ENCODE results near the gene CHRNA4. TPM values are rescaled to one million over a fixed set of nuclear protein-coding genes. Genes with fewer than 3 reads are reported as not detected.

The CHRNA4 gene
- total RNA-seq, 1 experiment from 2014 or later, result not detected

DNA sequence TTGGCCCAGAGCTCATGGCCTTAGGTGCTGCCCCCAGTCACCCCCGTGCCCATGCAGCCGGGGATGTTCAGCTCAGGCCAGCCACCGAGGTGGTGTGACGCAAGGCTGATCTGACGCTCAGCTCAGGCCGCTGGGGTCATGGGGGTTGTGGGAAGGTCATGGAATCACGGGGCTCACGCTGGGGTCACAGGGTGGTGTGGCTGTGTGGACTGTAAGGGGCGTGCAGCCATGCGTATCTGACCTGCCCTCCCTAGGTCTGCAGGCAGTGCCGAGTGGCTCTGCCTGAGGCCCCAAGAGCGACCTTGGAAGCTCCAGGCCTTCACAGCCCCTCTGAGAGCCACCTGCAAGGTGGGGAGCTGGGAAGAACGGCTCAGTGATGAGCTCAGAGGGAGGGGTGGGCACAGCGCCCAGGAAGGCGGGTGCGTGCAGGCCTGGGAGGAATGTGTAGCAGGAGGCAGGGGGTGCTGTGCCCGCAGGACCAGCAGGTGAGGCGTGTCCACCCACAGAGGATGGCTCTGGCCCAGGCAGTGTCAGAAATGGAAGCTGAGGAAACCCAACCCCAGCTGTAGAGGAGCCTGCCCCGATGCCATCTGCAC lies 27.8 kb downstream of the CHRNA4 start:
- in situ Hi-C loops (cut with HindIII; ENCODE audit: low pct_unique_long_range_greater_than_20kb, low sequenced_read_pairs), result no loop called here
- DNase-seq (ENCODE audit: low read depth, low spot score), result no peak

DNA sequence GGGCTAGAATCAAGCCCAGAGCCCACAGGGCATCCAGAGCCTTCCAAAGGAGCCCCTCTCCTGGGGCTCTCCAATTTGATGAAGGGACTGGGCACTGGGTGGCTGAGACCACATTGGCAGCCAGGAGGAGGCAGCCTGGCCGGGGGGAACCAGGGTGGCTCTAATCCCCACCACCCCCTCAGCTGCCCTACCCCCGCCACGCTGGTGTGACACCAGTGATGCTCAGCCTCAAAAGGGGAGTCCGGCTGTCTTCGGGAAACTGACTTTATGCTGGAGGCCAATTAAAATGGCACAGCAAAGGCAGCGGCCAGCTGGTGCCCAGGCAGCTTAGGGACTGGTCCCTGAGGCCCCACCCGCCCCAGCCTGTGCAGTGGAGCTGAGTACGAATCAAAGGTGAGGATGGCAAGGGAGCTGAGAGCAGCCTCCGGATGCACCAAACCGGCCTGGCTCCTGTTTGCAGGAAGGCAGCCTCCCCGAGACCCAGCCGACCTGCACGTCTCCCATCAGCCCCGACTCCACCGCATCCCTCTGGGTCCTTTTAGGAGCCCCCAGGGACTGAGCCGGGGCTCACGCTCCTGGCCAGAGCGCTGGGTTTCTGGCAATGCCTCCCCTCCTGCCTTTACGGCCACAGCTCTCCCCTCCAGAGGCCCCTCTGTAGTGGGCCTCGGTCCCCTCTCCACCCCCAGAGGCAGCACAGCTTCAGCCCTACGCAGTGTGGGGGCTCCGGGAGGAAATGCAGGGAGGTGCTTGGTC lies 28.5 kb downstream of the CHRNA4 start:
- in situ Hi-C loops (cut with HindIII; ENCODE audit: low pct_unique_long_range_greater_than_20kb, low sequenced_read_pairs), result no loop called here
- no peak for DNase-seq (ENCODE audit: low read depth, low spot score)

DNA sequence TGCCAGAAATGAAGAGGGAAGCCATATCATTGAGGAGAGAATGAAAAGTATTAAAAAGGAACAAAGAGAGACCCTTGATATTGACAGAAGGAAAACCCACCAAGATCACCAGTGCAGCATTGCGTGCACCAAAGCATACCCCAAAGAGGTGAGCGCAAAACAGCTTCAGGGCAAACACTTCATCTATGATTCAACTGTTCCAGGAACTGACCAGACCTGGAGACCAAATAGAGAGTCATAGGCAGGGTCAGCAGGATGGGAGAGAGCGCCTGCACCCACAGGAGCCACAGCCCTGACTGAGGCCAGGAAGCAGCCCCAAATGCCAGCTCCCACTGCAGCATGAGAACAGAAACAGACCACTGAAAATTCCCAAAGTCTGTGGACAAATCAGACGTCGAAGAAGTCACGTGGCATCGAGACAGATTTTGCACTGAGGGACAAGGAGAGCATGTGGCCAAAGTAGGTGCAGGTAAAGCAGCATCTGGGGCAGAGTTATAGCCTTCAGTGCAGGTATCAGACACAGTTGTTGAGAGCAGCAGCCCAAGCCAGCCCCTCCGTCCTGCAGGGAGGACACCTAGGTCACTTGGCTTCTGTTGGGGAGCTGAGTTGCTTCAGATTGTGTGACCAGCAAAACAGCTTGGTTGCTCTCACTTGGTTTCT lies 29.3 kb downstream of the CHRNA4 start:
- in situ Hi-C loops (cut with HindIII; ENCODE audit: low pct_unique_long_range_greater_than_20kb, low sequenced_read_pairs), result no loop called here
- no peak for DNase-seq (ENCODE audit: low read depth, low spot score)

DNA sequence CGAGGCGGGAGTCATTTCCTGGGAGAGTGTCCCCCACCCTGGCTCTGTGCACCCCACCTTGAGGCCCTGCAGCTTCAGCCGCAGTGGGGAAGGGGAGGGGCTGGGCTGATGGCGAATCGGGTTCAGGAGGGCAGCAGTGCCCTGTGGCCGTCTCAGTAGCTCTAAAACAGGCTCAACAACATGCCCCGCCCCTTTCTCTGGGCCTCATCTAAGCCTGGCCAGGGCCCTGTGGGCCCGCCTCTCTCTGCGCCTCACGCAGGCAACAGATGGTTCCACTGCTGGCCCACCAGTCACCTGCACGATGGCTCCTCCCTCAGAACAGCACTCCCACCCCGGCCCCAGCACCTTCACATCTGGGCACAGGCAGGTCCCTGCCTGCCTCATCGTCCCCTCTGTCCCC lies 30.2 kb downstream of the CHRNA4 start:
- DNase-seq (ENCODE audit: low read depth, low spot score), result no peak
- in situ Hi-C loops (cut with HindIII; ENCODE audit: low pct_unique_long_range_greater_than_20kb, low sequenced_read_pairs), result no loop called here

DNA sequence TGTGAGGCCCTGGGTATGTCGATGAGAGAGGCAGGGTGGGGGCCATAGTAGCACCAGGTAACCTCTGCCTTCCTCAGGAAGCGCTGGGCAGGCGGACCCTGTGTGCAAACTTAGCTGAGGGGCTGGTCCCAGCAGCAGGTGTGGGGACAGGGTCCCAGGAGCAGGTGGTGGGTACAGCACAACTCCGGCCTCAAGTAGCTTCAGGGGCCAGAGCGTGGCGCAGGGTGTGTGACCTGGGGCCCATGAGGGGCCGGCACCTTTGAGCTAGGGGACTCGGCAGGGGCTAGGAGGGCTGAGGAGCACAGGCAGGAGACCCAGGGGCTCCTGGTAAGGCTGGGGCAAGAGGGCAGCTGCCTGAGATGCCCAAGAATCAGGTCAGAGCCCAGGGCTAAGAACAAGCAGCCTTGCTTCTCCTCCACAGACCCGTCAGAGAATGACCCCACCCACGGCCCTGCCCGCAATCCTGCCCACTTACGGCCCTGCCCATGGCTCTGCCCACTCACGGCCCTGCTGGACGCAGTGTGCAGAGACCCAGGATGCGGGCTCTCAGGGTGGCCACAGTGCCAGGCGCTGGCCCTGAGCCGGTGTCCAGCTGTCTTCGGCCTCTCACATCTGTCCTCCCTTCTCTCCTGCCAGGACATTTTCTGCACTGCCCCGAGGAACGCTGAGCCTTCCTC lies 30.9 kb downstream of the CHRNA4 start:
- DNase-seq (ENCODE audit: low read depth, low spot score), result no peak
- in situ Hi-C loops (cut with HindIII; ENCODE audit: low pct_unique_long_range_greater_than_20kb, low sequenced_read_pairs), result no loop called here

DNA sequence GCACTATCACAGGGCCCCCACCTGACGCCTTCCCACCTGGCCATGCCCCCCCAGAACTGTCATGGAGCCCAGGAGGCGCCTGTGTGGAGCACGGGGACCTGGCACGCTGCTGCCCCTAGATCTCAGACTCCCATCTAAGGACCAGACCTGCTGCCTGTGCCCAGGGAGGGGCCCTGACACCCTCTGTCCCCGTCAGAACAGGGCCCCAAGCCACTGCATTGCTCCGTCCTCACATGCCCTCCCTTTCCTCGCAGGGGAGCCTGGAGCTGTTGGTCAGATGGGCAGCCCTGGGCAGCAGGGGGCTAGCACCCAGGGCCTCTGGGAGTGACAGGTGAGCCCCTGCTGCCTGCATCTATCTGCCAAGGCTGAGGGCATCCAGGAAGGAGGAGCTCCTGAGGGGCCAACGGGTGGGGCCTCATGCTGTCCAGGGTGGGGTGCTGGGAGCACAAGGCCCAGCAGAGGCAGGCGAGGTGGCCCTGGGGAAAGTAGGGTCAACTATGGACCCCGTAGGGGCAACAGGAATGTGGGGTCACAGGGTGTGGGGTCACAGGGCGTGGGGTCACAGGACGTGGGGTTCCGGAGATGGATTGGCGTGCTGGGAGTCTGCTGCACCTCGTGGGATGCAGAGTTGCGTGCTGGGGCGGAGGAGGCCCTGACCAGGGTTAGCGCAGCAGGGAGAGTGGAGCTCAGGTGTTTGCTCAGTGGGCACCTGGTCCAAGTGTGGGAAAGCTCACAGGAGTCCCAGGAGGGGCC lies 31.6 kb downstream of the CHRNA4 start:
- in situ Hi-C loops (cut with HindIII; ENCODE audit: low pct_unique_long_range_greater_than_20kb, low sequenced_read_pairs), result no loop called here
- DNase-seq (ENCODE audit: low read depth, low spot score), result no peak

DNA sequence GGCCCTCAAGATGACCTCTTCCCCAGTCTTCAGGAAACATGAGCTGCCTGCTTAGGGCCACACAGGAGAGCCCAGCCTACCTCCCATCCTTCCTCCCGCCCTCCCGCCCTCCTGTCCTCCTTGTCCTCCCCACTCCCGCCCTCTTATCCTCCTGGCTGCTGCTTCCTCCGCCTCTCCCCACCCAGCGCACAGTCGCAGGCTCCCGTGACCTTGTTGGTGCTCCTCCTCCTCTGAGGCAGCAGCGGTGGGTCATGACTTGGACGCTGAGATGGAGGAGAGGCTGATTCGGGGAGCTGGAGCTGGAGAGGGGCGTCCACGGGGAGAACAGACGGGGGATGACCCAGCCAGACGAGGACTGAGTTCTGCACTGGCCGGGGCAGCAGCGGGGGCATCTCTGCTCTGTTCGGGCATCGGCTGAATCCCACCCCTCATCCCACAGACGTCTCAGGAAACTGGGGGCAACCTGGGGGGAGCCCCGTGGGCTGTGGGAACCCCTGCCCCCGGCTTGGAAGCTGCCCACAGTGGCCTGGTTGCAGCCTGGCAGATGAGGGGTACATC lies 32.4 kb downstream of the CHRNA4 start:
- DNase-seq (ENCODE audit: low read depth, low spot score), result no peak
- in situ Hi-C loops (cut with HindIII; ENCODE audit: low pct_unique_long_range_greater_than_20kb, low sequenced_read_pairs), result no loop called here

DNA sequence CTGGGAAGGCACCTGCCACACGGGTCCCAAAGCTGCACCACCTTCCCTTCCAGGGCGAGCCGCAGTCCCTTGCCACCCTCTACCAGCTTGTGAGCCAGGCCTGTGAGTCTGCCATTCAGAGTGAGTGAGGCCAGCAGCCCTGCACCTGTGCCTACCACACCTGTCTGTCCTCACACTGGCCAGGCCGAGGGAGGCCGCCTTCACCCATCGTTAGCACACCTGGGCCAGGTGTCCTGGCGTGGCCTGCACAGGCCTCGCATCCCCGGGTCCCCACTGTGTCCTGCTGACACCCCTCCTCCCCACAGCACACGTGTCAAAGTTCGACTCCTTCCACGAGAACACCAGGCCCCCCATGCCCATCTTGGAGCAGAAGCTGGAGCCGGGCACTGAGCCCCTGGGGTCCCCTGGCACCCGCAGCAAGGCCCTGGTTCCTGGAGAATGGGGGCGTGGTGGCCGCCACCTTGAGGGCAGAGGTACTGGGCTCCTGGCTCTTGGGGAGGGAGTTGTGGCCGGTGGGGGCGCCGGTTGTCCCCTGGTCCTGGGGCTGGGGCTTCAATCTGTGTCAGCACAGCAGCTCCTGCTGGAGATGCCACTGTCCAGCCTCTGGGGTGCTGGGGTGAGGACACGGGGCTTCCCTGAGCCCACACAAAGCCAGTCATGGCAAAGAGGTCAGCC lies 33.0 kb downstream of the CHRNA4 start:
- DNase-seq (ENCODE audit: low read depth, low spot score), result no peak
- in situ Hi-C loops (cut with HindIII; ENCODE audit: low pct_unique_long_range_greater_than_20kb, low sequenced_read_pairs), result no loop called here

DNA sequence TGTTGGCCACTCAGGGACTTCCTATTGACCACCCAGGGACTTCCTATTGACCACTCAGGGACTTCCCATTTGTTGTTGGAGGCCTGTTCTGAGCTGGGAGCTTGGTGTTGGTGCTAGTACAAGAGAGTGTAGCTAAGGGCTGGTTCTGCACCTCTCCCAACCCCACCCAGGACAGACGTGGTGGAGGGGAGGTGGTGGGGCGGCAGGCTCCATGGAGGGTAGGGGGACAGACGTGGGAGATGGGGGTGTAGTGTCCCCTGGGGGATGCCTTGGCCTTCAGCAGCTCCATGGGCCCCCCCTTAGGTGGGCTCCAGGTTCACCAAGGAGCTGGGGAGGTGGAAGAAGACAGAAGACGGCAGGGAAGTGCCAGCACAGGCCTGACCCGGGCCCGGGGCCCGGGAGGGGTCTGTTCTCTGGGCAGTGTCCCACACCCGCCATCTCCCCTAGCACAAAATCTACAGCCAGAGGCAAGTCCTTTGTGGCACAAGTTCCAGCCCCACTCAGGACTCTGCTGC lies 33.9 kb downstream of the CHRNA4 start:
- in situ Hi-C loops (cut with HindIII; ENCODE audit: low pct_unique_long_range_greater_than_20kb, low sequenced_read_pairs), result no loop called here
- DNase-seq (ENCODE audit: low read depth, low spot score), result no peak

DNA sequence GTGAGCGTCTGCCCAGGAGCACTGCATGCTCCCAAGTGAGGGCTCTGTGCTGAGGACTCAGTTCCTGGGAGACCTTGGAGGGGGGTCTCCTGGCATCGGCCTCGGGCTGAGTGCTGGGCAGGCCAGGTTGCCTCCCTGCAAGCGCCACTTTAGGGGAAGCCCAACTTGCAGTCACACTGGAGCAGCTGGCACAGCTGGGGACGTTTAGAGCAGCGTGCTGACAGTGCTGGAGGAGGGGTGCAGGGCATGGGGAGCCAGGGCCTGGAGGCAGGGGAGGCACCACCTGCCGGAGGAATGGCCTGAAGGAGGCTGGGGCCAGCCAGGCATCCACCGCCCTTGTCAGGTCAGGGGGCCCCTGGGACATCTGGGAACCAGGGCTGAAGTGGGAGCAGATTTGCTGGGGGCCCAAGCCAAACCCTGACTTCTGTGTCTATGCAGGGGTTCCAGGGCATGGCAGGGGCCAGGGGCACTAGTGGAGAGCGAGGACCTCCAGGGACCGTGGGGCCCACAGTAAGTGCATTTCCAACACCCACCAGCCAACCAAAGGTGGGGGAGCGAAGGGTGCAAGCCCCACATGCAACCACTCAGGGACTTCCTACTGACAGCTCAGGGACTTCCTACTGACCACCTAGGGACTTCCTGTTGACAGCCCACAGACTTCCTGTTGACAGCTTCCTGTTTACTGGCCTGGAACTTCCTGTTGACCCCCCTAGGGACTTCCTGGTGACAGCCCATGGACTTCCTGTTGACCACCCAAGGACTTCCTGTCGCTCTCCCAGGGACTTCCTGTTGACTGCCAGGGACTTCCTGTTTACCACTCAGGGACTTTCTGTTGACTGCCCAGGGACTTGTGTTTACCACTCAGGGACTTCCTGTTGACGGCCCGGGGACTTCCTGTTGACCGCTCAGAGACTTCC lies 34.6 kb downstream of the CHRNA4 start:
- no peak for DNase-seq (ENCODE audit: low read depth, low spot score)
- in situ Hi-C loops (cut with HindIII; ENCODE audit: low pct_unique_long_range_greater_than_20kb, low sequenced_read_pairs), result no loop called here

DNA sequence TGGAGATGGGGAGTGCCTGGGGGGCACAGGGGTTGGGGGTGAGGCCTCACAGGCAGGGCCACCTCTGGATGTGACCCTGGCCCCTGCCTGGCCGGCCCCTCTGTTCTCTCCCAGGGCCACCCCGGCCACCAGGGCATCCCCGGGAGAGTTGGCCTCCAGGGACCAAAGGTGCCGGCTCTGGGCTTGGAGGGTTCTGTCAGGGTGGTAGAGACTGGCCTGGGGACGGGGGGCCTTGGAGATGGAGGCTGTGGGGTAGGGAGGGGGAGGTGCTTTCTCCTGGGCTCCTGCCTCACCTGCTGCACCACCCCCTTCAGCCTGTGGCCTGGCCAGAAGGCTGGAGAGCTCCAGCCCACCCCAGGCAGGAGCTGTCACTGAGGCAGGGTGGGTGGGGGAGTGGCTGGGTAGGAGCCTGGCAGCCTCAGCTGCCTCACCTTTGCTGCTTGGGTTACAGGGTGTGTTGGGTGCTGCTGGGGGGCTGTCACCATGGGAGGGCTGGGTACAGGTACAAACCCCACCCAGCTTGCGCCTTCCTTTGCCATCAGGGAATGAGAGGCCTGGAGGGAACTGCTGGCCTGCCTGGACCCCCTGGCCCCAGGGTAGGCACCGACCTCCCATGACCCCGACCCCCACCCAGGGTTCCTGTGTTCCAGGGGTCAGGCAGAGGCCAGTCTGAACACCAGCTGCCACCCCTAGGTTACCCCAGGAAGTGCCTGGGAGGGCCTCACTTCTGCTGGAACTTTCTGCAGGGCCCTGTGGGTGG lies 35.4 kb downstream of the CHRNA4 start:
- in situ Hi-C loops (cut with HindIII; ENCODE audit: low pct_unique_long_range_greater_than_20kb, low sequenced_read_pairs), result no loop called here

DNA sequence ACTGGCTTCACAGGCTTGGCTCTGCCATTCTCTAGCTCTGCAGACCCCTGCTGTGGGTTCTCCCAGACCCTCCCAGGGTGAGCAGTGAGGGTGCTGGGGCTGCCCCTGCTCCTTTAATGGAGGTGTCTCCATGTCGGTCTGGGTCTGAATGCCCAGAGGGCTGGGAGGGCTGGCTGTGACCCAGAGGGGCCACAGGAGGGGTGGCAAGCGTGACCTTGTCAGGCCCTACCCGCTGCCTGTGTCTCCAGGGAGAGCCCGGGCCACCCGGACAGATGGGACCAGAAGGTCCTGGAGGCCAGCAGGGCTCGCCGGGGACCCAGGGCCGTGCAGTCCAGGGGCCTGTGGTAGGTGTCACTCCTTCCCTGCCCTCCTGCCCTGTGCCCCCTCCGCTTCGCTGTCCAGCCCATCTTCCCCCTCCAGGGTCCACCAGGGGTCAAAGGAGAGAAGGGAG lies 36.1 kb downstream of the CHRNA4 start:
- in situ Hi-C loops (cut with HindIII; ENCODE audit: low pct_unique_long_range_greater_than_20kb, low sequenced_read_pairs), result no loop called here

More for the DNA sequence above, 35.4 kb downstream of the CHRNA4 start:
- no peak for DNase-seq (ENCODE audit: low read depth, low spot score)

DNA sequence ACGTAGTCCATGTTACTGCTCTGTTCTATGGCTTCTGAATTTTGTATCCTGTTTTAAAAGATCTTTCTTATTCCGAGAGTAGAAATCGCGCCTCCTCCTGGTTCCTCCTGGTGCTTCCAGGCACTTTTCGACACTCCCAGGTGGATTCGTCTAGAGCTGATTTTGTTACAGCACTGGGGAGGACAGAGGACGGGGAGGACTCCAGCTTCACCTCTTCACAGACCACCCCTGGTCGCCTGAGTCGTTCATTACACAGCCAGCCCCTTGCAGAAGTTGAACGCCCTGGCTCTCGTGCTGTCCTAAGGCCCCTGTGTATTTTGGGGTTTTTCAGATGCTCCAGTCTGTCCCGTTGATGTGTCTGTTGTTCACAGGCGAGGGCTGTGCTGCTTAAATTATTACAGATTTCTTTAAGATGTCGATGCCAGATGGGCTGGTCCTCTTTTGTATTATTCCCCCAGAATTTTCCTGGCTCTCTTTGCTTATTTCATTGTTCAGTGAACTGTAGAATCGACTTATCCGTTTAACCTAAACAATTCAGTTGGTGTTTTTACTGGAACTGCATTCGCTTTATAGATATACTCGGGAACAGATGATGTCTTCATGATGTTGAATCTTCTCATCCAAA lies 37.7 kb downstream of the CHRNA4 start:
- in situ Hi-C loops (cut with HindIII; ENCODE audit: low pct_unique_long_range_greater_than_20kb, low sequenced_read_pairs), result no loop called here
- DNase-seq (ENCODE audit: low read depth, low spot score), result peak; percentile 46

More for the DNA sequence above, 36.1 kb downstream of the CHRNA4 start:
- DNase-seq (ENCODE audit: low read depth, low spot score), result no peak

DNA sequence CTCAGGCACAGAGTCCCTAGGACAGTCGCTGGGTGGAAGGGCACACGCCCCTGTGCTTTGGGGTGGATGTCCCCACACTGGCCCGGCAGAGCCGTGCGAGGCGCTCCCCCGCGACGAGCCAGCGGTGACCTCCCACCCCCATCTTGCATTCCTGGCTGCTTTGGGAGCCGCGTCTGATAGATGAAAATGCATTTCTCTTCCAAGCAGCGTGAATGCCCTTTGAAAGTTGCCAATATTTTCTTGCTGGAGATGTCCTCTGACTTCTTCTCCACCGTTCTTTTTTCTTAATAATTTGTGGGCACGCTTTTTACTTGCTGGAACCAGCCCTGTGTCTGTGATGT lies 38.2 kb downstream of the CHRNA4 start:
- in situ Hi-C loops (cut with HindIII; ENCODE audit: low pct_unique_long_range_greater_than_20kb, low sequenced_read_pairs), result no loop called here
- no peak for DNase-seq (ENCODE audit: low read depth, low spot score)

Data from SK-MEL-5 (cell line).